Measurements from ENCODE around the gene CD83.

GRCh38 chr6:14079971-14080370, 37.6 kb upstream of the CD83 start:
- TF ChIP-seq CTCF (IDR thresholded peaks at IDR 0.05) (no peak), ZFX (IDR thresholded peaks at IDR 0.05; ENCODE audit: borderline replicate concordance) (no peak)

Data from 22Rv1 (cell line).